Upper lobe of left lung (tissue), 6 donors: ENCODE results near the gene ATP11A. TPM values are rescaled to one million over a fixed set of nuclear protein-coding genes. Genes with fewer than 3 reads are reported as not detected.

Source experiments
- ATAC-seq, 2 donors: fragments of 200-7000 bp; cut with Tn5 transposase; one replicate each; pipeline ENCODE4 v1.9.1; 2022; ENCODE audit warnings: mild to moderate bottlenecking in 2 of 2, moderate library complexity in 2 of 2; ENCODE audit not compliant: low FRiP score in 2 of 2
- DNase-seq, 2 donors: peaks; one replicate each; pipeline ENCODE4 v3.0.0-alpha.2; 2019 to 2020
- H3K27ac ChIP-seq, 4 donors: fragments of 200-600 bp; sonication (generic); one replicate each; pipeline ENCODE4 v1.5.1; 2016 to 2019
- H3K27me3 ChIP-seq, 4 donors: fragments of 200-600 bp; sonication (generic); one replicate each; pipeline ENCODE4 v1.5.1; 2017 to 2019
- H3K36me3 ChIP-seq, 4 donors: fragments of 200-600 bp; sonication (generic); one replicate each; pipeline ENCODE4 v1.5.1; 2016 to 2019
- H3K4me1 ChIP-seq, 4 donors: fragments of 200-600 bp; sonication (generic); one replicate each; pipeline ENCODE4 v1.5.1; 2018 to 2019
- H3K4me3 ChIP-seq, 4 donors: fragments of 200-600 bp; sonication (generic); one replicate each; pipeline ENCODE4 v1.5.1; 2017 to 2019; ENCODE audit warnings: mild to moderate bottlenecking in 2 of 4, moderate library complexity in 1 of 4
- H3K9me3 ChIP-seq, 4 donors: fragments of 200-600 bp; sonication (generic); one replicate each; pipeline ENCODE4 v1.5.1; 2018 to 2019
- EP300 ChIP-seq, 4 donors: sonication (generic); formaldehyde crosslinking; IDR thresholded peaks; one replicate each; pipeline ENCODE4 v1.5.1; 2017; ENCODE audit warnings: antibody characterized with exemption in 4 of 4, control low read depth in 2 of 4
- POLR2A ChIP-seq, 4 donors: fragments of 450-650 bp; IDR thresholded peaks; one replicate each; pipeline ENCODE4 v1.5.1; 2016 to 2017; ENCODE audit warnings: antibody characterized with exemption in 4 of 4, mild to moderate bottlenecking in 2 of 4
- POLR2AphosphoS5 ChIP-seq, 2 donors: sonication (generic); formaldehyde crosslinking; IDR thresholded peaks; one replicate each; pipeline ENCODE4 v1.5.1; 2017; ENCODE audit warnings: antibody characterized with exemption in 2 of 2
- WGBS, 2 donors: methylation state at CpG; one replicate each; pipeline ENCODE4 v1.1.5; 2017 to 2018; 5-methylcytosine and 5-hydroxymethylcytosine counted together
- total RNA-seq, 6 donors: library from RNA; depleted of rRNA in 4 of 6; stranded (reverse); fragments of >200 nt in 4 of 6; gene quantifications; one replicate each; pipeline versions ENCODE4 v1.1.0 to v1.2.1, GENCODE V29; 2016 to 2021
- TF ChIP-seq, protein P1 (sequence below), 6 experiments: fragments of 450-650 bp in 4 of 6; fragments of 200-600 bp in 2 of 6; sonication (generic) in 2 of 6; IDR thresholded peaks; one replicate each; pipeline ENCODE4 v1.5.1; 2016 to 2019; ENCODE audit warnings: antibody characterized with exemption in 6 of 6
- donor health status: DM: no; HTN: no; CAD: no; lungs with moderate emphysema.
- donor health status: DM: no; HTN: yes; CAD: no; lungs with severe emphysema.

Gene ATP11A
- total RNA-seq, 6 donors from 2014 or later: 159 to 285 (median 260) TPM

DNA sequence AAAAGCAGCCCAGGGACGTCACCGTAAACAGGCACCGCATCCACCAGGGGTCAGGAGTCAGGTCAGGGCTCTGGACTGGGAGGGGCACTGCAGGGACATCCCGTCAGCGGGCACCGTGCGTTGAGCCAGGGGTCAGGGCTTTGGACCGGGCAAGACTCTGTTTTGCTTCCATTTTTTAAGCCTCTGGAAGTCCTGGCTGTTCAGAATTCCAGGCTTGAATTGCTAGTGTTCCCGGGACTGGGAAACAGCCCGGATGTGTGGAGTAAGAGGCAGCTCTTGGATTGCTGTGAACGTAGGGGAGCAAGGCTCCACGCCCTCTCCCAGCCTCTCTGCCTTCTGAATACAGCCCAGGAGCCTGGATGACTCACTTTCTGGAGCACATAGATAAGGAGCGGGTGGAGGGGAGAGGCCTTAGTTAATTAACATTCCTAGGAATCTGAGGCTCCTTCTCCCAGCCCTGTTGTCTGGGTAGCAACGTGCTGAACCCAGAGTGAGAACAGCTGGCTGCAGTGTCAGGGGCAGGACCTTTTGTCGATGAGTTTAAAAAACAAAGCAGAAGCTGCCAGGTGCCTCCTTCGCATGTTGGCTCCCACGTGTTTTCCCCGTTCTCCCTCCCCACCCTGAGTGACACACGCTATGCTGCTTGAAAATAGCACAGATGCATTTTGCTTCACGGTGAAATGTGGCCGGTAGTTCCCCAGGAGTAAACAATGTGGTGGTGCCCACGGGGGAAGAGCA is 21.9 kb downstream of the ATP11A start:
- 20% methylated on average over 19 to 22 of the region's 22 CpGs for whole genome bisulfite sequencing, 2 donors
- Histone ChIP-seq H3K9me3 (no peaks in the 10 kb centered on the region), H3K27me3 (no peaks in the 10 kb centered on the region), H3K27ac (peak overlapping the region; percentile 81 to 85 (median 84)), H3K4me3 (peak overlapping the region in 2 of 4 donors; percentile 2 to 24), H3K36me3 (no peaks in the 10 kb centered on the region), H3K4me1 (peaks cover 31 to 66% (median 47%) of the 10 kb centered on the region in 4 donors)
- DNase-seq: peak; percentile 73 to 93
- peak; percentile 95 for ATAC-seq
- TF ChIP-seq POLR2AphosphoS5 (IDR thresholded peaks at IDR 0.05): peak; percentile 76 to 87
- peak in 1 of 4 donors; percentile 32 for TF ChIP-seq POLR2A (IDR thresholded peaks at IDR 0.05)
- peak in 2 of 4 donors; percentile 34 to 39 for TF ChIP-seq EP300 (IDR thresholded peaks at IDR 0.05)
- TF ChIP-seq, protein P1, sequence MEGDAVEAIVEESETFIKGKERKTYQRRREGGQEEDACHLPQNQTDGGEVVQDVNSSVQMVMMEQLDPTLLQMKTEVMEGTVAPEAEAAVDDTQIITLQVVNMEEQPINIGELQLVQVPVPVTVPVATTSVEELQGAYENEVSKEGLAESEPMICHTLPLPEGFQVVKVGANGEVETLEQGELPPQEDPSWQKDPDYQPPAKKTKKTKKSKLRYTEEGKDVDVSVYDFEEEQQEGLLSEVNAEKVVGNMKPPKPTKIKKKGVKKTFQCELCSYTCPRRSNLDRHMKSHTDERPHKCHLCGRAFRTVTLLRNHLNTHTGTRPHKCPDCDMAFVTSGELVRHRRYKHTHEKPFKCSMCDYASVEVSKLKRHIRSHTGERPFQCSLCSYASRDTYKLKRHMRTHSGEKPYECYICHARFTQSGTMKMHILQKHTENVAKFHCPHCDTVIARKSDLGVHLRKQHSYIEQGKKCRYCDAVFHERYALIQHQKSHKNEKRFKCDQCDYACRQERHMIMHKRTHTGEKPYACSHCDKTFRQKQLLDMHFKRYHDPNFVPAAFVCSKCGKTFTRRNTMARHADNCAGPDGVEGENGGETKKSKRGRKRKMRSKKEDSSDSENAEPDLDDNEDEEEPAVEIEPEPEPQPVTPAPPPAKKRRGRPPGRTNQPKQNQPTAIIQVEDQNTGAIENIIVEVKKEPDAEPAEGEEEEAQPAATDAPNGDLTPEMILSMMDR (IDR thresholded peaks at IDR 0.05): peak in 1 of 6 experiments; percentile 25

GRCh38 chr13:112712451-112713207 is 22.8 kb downstream of the ATP11A start:
- Histone ChIP-seq H3K9me3 (no peaks in the 10 kb centered on the region), H3K36me3 (no peaks in the 10 kb centered on the region), H3K4me3 (no peak overlapping the region), H3K27me3 (no peaks in the 10 kb centered on the region), H3K4me1 (peaks cover 31 to 66% (median 52%) of the 10 kb centered on the region in 4 donors), H3K27ac (peak overlapping the region; percentile 81 to 85 (median 84))
- 83 to 86% methylated on average over 20 of the region's 20 CpGs for WGBS, 2 donors
- TF ChIP-seq POLR2AphosphoS5 (IDR thresholded peaks at IDR 0.05) (no peak), POLR2A (IDR thresholded peaks at IDR 0.05) (no peak), EP300 (IDR thresholded peaks at IDR 0.05) (no peak)
- TF ChIP-seq, protein P1 (IDR thresholded peaks at IDR 0.05): no peak
- DNase-seq (peak in 1 of 2 donors; percentile 55), ATAC-seq (no peak)

DNA sequence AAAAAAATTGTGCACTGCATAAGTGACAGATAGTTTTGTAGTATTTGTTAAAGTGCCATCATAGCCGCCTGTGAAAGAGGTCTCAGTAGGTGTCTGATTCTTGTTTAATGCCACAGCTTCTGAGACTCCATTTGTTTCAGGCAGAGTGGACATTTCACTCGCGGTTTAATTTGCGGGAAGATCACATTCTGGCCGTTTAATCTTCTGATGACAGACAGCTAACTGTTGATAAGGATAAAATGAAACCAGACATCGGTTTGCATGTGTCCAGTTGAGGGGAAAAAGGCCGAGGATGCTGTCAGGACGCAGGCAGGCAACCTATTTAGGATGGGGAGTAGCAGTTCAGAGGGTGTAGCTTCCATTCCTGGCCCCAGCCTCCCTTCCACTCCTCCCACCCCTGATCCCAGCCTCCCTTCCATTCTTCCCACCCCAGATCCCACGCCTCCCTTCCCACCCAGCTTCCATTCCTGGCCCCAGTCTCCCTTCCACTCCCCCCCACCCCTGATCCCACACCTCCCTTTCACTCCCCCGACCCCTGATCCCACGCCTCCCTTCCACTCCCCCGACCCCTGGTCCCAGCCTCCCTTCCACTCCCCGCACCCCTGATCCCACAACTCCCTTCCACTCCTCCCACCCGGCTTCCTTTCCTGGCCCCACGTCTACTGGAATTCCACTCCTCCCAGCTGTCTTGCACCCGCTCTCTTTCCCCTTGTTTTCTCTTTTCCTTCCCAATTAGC is 23.8 kb downstream of the ATP11A start:
- Histone ChIP-seq H3K9me3 (no peaks in the 10 kb centered on the region), H3K4me1 (peaks cover 31 to 66% (median 56%) of the 10 kb centered on the region in 4 donors), H3K27ac (peak overlapping the region in 3 of 4 donors; percentile 48 to 74 (median 68)), H3K4me3 (no peak overlapping the region), H3K27me3 (no peaks in the 10 kb centered on the region), H3K36me3 (peaks cover 0 to 3% (median 0%) of the 10 kb centered on the region in 4 donors)
- no peak for ATAC-seq
- WGBS, 2 donors: 73% methylated on average over 13 to 16 of the region's 16 CpGs
- DNase-seq: no peak
- TF ChIP-seq POLR2A (IDR thresholded peaks at IDR 0.05) (no peak), EP300 (IDR thresholded peaks at IDR 0.05) (no peak), POLR2AphosphoS5 (IDR thresholded peaks at IDR 0.05) (no peak)
- TF ChIP-seq, protein P1 (IDR thresholded peaks at IDR 0.05): no peak

- H3K9me3 ChIP-seq: no peaks in the 10 kb centered on the region
- ATAC-seq (no peak), DNase-seq (no peak)
- TF ChIP-seq EP300 (IDR thresholded peaks at IDR 0.05) (no peak), POLR2A (IDR thresholded peaks at IDR 0.05) (no peak), POLR2AphosphoS5 (IDR thresholded peaks at IDR 0.05) (no peak)
- TF ChIP-seq, protein P1 (IDR thresholded peaks at IDR 0.05): no peak
- H3K4me3 ChIP-seq: no peak overlapping the region
- H3K27ac ChIP-seq: peak overlapping the region in 3 of 4 donors; percentile 2 to 74 (median 68)
- peaks cover 31 to 66% (median 56%) of the 10 kb centered on the region in 4 donors for H3K4me1 ChIP-seq
- 78 to 86% methylated on average over 23 of the region's 23 CpGs for WGBS, 2 donors
- H3K27me3 ChIP-seq: no peaks in the 10 kb centered on the region
- H3K36me3 ChIP-seq: peaks cover 0 to 3% (median 2%) of the 10 kb centered on the region in 4 donors
Measured at GRCh38 chr13:112714376-112715174, 24.7 kb downstream of the ATP11A start.
